HCT116 (cell line): ENCODE results near the gene CYSLTR1. TPM values are rescaled to one million over a fixed set of nuclear protein-coding genes. Genes with fewer than 3 reads are reported as not detected.

ENCODE experiments used
- ATAC-seq: fragments of 200-7000 bp; cut with Tn5 transposase; 2 replicates; pipeline ENCODE4 v1.9.1; 2020; ENCODE audit warnings: mild to moderate bottlenecking, moderate library complexity
- BruUV-seq: library from RNA; stranded (reverse); fragments of 400-500 nt; replicated peaks from 2 replicates; lab custom pipeline; 2021; lab: Mats Ljungman, UMichigan
- CTCF ChIA-PET: fragments of 300-600 bp; sonication (Branson Sonifier 250); formaldehyde crosslinking; loops from one replicate; lab custom pipeline; 2021; ENCODE audit warnings: antibody characterized with exemption; lab: Charles Lee
- POLR2A ChIA-PET: fragments of 300-600, 350-600 bp; sonication (Branson Sonifier 250); formaldehyde crosslinking; loops from one replicate; lab custom pipeline; 2021; ENCODE audit warnings: antibody characterized with exemption; lab: Charles Lee
- RAD21 ChIA-PET, 2 experiments: fragments of 300-600 bp; sonication (Branson Sonifier 250); formaldehyde crosslinking; loops; one replicate each; lab custom pipeline; 2023; ENCODE audit warnings: low total read pairs in 2 of 2; ENCODE audit not compliant: uncharacterized antibody in 2 of 2, unreplicated experiment in 2 of 2, low non-redundant PET in 1 of 2; lab: Charles Lee
- DNase-seq: peaks from one replicate; pipeline ENCODE4 v3.0.0-alpha.2; 2010; ENCODE audit warnings: low read depth, low spot score
- H2AFZ ChIP-seq: fragments of 200-600 bp; shearing (Covaris generic), sonication (generic); 2 replicates; pipeline ENCODE4 v1.6.1; 2017; ENCODE audit warnings: low read depth, mixed run types, mixed read lengths, antibody characterized with exemption, low read length; ENCODE audit not compliant: poor library complexity, severe bottlenecking
- H3K27ac ChIP-seq: 2 replicates; pipeline ENCODE4 v1.5.1; 2012; ENCODE audit warnings: low read depth, low read length
- H3K27me3 ChIP-seq: fragments of 200-600 bp; sonication (generic); 2 replicates; pipeline ENCODE4 v1.6.1; 2016; ENCODE audit warnings: mixed run types, low read length, mixed read lengths; ENCODE audit not compliant: insufficient read depth
- H3K36me3 ChIP-seq, 2 experiments: fragments of 200-500 bp in 1 of 2; fragments of 200-600 bp in 1 of 2; sonication (Bioruptor generic) in 1 of 2; sonication (generic) in 1 of 2; 2 replicates each; pipeline versions ENCODE4 v1.5.1 to v1.6.1; 2014 to 2016; ENCODE audit warnings: low read length in 2 of 2, inconsistent platforms in 1 of 2, mixed read lengths in 1 of 2, mixed run types in 1 of 2; ENCODE audit not compliant: insufficient read depth in 2 of 2, control insufficient read depth in 1 of 2
- H3K4me1 ChIP-seq, 2 experiments: fragments of 200-600 bp in 1 of 2; sonication (generic) in 1 of 2; 2 replicates each; pipeline versions ENCODE4 v1.5.1 to v1.6.1; 2012 to 2017; ENCODE audit warnings: low read length in 2 of 2, inconsistent platforms in 1 of 2, mild to moderate bottlenecking in 1 of 2, mixed read lengths in 1 of 2, mixed run types in 1 of 2, moderate library complexity in 1 of 2; ENCODE audit not compliant: insufficient read depth in 2 of 2, control insufficient read depth in 1 of 2
- H3K4me2 ChIP-seq: fragments of 200-600 bp; sonication (generic); 2 replicates; pipeline ENCODE4 v1.6.1; 2017; ENCODE audit warnings: mixed run types, low read length, mixed read lengths
- H3K4me3 ChIP-seq, 2 experiments: fragments of 200-600 bp in 1 of 2; sonication (generic) in 1 of 2; replicated peaks in 1 of 2; 2 replicates each; pipeline ENCODE4 v1.5.1; 2011 to 2016; ENCODE audit warnings: low read length in 2 of 2, control low read depth in 1 of 2, low read depth in 1 of 2, mild to moderate bottlenecking in 1 of 2, mixed read lengths in 1 of 2, mixed run types in 1 of 2
- H3K79me2 ChIP-seq: fragments of 200-600 bp; sonication (generic); 2 replicates; pipeline ENCODE4 v1.6.1; 2017; ENCODE audit warnings: mild to moderate bottlenecking, mixed run types, low read length, moderate library complexity, mixed read lengths; ENCODE audit not compliant: insufficient read depth
- H3K9ac ChIP-seq: fragments of 200-600 bp; sonication (generic); 2 replicates; pipeline ENCODE4 v1.6.1; 2016; ENCODE audit warnings: low read length, mixed read lengths
- H3K9me2 ChIP-seq: fragments of 200-600 bp; sonication (generic), shearing (Covaris generic); 2 replicates; pipeline ENCODE4 v1.6.1; 2017; ENCODE audit warnings: mixed run types, mild to moderate bottlenecking, moderate library complexity; ENCODE audit not compliant: insufficient read depth
- H3K9me3 ChIP-seq, 2 experiments: fragments of 200-500 bp in 1 of 2; fragments of 200-600 bp in 1 of 2; sonication (Bioruptor generic) in 1 of 2; sonication (generic) in 1 of 2; 2 replicates each; pipeline ENCODE4 v1.6.1; 2014 to 2017; ENCODE audit warnings: low read length in 2 of 2, mixed read lengths in 2 of 2, inconsistent platforms in 1 of 2, low read depth in 1 of 2, mild to moderate bottlenecking in 1 of 2, mixed run types in 1 of 2, moderate library complexity in 1 of 2; ENCODE audit not compliant: control insufficient read depth in 1 of 2, insufficient read depth in 1 of 2
- H4K20me1 ChIP-seq: fragments of 200-600 bp; sonication (generic), shearing (Covaris generic); 2 replicates; pipeline ENCODE4 v1.6.1; 2017; ENCODE audit warnings: mixed run types, mild to moderate bottlenecking, moderate library complexity; ENCODE audit not compliant: insufficient read depth
- CBX3 ChIP-seq: IDR thresholded peaks from 2 replicates; pipeline ENCODE4 v1.6.1; 2012; ENCODE audit warnings: low read depth
- EGR1 ChIP-seq: IDR thresholded peaks from 2 replicates; pipeline ENCODE4 v1.6.1; 2012; ENCODE audit warnings: low read depth
- ELF1 ChIP-seq: IDR thresholded peaks from 2 replicates; pipeline ENCODE4 v1.6.1; 2012; ENCODE audit warnings: low read depth, borderline replicate concordance
- EZH2 ChIP-seq: fragments of 200-600 bp; sonication (generic); IDR thresholded peaks from 2 replicates; pipeline ENCODE4 v1.6.1; 2017; ENCODE audit warnings: antibody characterized with exemption, mixed run types
- EZH2phosphoT487 ChIP-seq: fragments of 200-600 bp; IDR thresholded peaks from 2 replicates; pipeline ENCODE4 v1.6.1; 2018; ENCODE audit warnings: antibody characterized with exemption, borderline replicate concordance
- FOSL1 ChIP-seq: IDR thresholded peaks from 2 replicates; pipeline ENCODE4 v1.6.1; 2012; ENCODE audit warnings: low read depth
- JUND ChIP-seq: IDR thresholded peaks from 2 replicates; pipeline ENCODE4 v1.6.1; 2012
- MAX ChIP-seq: IDR thresholded peaks from 2 replicates; pipeline ENCODE4 v1.6.1; 2012
- POLR2A ChIP-seq: IDR thresholded peaks from 2 replicates; pipeline ENCODE4 v1.7.0; 2011; ENCODE audit warnings: borderline replicate concordance; ENCODE audit not compliant: insufficient read depth, insufficient read length; ENCODE audit errors: extremely low read depth
- POLR2AphosphoS5 ChIP-seq: IDR thresholded peaks from 2 replicates; pipeline ENCODE4 v1.6.1; 2011; ENCODE audit warnings: mild to moderate bottlenecking, low read depth, low read length, moderate library complexity
- SRF ChIP-seq: IDR thresholded peaks from 2 replicates; pipeline ENCODE4 v1.6.1; 2012; ENCODE audit warnings: low read depth
- TCF7L2 ChIP-seq: IDR thresholded peaks from 2 replicates; pipeline ENCODE4 v1.7.0; 2011; ENCODE audit warnings: borderline replicate concordance, inconsistent platforms; ENCODE audit not compliant: insufficient read depth, insufficient read length; ENCODE audit errors: extremely low read depth
- ZBTB33 ChIP-seq: IDR thresholded peaks from 2 replicates; pipeline ENCODE4 v1.6.1; 2011; ENCODE audit warnings: mild to moderate bottlenecking, low read length, moderate library complexity; ENCODE audit not compliant: insufficient replicate concordance; ENCODE audit errors: extremely low read depth
- ZFX ChIP-seq: fragments of 450-650 bp; IDR thresholded peaks from 2 replicates; pipeline ENCODE4 v1.6.1; 2017
- ZNF274 ChIP-seq: fragments of 200-500 bp; sonication (Bioruptor generic); IDR thresholded peaks from 2 replicates; pipeline ENCODE4 v1.6.1; 2014; ENCODE audit warnings: mild to moderate bottlenecking, low read depth, low read length, inconsistent platforms
- intact Hi-C: fragments of 100-400 bp; cut with micrococcal nuclease; formaldehyde crosslinking; loops from 2 replicates; pipeline ENCODE4 v1.10.0; 2022
- total RNA-seq: library from RNA; stranded (reverse); gene quantifications from one replicate; pipeline ENCODE4 v1.2.1, GENCODE V29; 2021; ENCODE audit not compliant: unreplicated experiment
- TF ChIP-seq, protein P1 (sequence below): IDR thresholded peaks from 2 replicates; pipeline ENCODE4 v1.6.1; 2012
- TF ChIP-seq, protein P2 (sequence below), 3 experiments: fragments of 200-600 bp in 1 of 3; sonication (generic) in 1 of 3; IDR thresholded peaks in 2 of 3; conservative IDR thresholded peaks in 1 of 3; 2 replicates each; pipeline ENCODE4 v1.5.1; 2012 to 2017; ENCODE audit warnings: low read depth in 2 of 3, low read length in 2 of 3, antibody characterized with exemption in 1 of 3, borderline replicate concordance in 1 of 3, control low read depth in 1 of 3, mild to moderate bottlenecking in 1 of 3, mixed read lengths in 1 of 3, mixed run types in 1 of 3, moderate library complexity in 1 of 3; ENCODE audit not compliant: insufficient read depth in 1 of 3

The CYSLTR1 gene
- total RNA-seq, 1 experiment from 2014 or later = not detected

- Histone ChIP-seq H3K9me3 (no peaks in the 10 kb centered on the region), H3K36me3 (no peaks in the 10 kb centered on the region), H3K27me3 (no peaks in the 10 kb centered on the region), H3K9ac (no peak overlapping the region), H3K4me3 (no peak overlapping the region), H3K4me2 (no peak overlapping the region), H3K79me2 (no peaks in the 10 kb centered on the region), H4K20me1 (no peaks in the 10 kb centered on the region), H3K9me2 (no peaks in the 10 kb centered on the region), H3K4me1 (no peaks in the 10 kb centered on the region), H3K27ac (no peak overlapping the region), H2AFZ (no peak overlapping the region)
- ChIA-PET CTCF (no interaction called here), POLR2A (no interaction called here), RAD21 (no interaction called here)
- DNase-seq = no peak
- intact Hi-C loops = no loop called here
- no TSS peak for BruUV-seq
- TF ChIP-seq, protein P1, sequence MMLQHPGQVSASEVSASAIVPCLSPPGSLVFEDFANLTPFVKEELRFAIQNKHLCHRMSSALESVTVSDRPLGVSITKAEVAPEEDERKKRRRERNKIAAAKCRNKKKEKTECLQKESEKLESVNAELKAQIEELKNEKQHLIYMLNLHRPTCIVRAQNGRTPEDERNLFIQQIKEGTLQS = no peak
- TF ChIP-seq POLR2A (no peak), JUND (no peak), ELF1 (no peak), TCF7L2 (no peak), EGR1 (no peak), ZBTB33 (no peak), SRF (no peak), EZH2 (no peak), ZNF274 (no peak), EZH2phosphoT487 (no peak), CBX3 (no peak), MAX (no peak), FOSL1 (no peak), ZFX (no peak), POLR2AphosphoS5 (no peak)
- TF ChIP-seq, protein P2, sequence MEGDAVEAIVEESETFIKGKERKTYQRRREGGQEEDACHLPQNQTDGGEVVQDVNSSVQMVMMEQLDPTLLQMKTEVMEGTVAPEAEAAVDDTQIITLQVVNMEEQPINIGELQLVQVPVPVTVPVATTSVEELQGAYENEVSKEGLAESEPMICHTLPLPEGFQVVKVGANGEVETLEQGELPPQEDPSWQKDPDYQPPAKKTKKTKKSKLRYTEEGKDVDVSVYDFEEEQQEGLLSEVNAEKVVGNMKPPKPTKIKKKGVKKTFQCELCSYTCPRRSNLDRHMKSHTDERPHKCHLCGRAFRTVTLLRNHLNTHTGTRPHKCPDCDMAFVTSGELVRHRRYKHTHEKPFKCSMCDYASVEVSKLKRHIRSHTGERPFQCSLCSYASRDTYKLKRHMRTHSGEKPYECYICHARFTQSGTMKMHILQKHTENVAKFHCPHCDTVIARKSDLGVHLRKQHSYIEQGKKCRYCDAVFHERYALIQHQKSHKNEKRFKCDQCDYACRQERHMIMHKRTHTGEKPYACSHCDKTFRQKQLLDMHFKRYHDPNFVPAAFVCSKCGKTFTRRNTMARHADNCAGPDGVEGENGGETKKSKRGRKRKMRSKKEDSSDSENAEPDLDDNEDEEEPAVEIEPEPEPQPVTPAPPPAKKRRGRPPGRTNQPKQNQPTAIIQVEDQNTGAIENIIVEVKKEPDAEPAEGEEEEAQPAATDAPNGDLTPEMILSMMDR (IDR thresholded peaks at IDR 0.05 in 2 of 3, conservative IDR thresholded peaks at IDR 0.05 in 1 of 3; ENCODE audit: borderline replicate concordance in 1 of 3, insufficient read depth in 1 of 3, low read depth in 2 of 3, low read length in 2 of 3) = no peak
- ATAC-seq = no peak
Observed at GRCh38 chrX:78330068-78330467, 2.7 kb upstream of the CYSLTR1 start.
